B cell (primary cell): ENCODE results near the gene CEP43. TPM values are rescaled to one million over a fixed set of nuclear protein-coding genes. Genes with fewer than 3 reads are reported as not detected.
A peak's percentile ranks its signal among the peaks of the same experiment; 100 is the strongest.

ENCODE experiments used
- ATAC-seq: fragments of 200-7000 bp; cut with Tn5 transposase; one replicate; pipeline ENCODE4 v1.10.0; 2021; ENCODE audit warnings: low read depth, mild to moderate bottlenecking, moderate number of reproducible peaks, moderate library complexity
- CTCF ChIA-PET: fragments of 350-600 bp; sonication (Branson Sonifier 250); formaldehyde crosslinking; loops from one replicate; lab custom pipeline; 2021; ENCODE audit warnings: antibody characterized with exemption, inconsistent platforms; lab: Charles Lee
- POLR2A ChIA-PET: fragments of 350-600 bp; sonication (Branson Sonifier 250); formaldehyde crosslinking; loops from one replicate; lab custom pipeline; 2021; ENCODE audit warnings: antibody characterized with exemption; lab: Charles Lee
- DNase-seq: peaks from one replicate; pipeline ENCODE4 v3.0.0; 2013
- H2AFZ ChIP-seq: 2 replicates; pipeline ENCODE4 v1.6.1; 2012; ENCODE audit warnings: mild to moderate bottlenecking, low read depth, low read length; ENCODE audit not compliant: insufficient read depth, poor library complexity, severe bottlenecking
- H3K27ac ChIP-seq, 2 donors: 1 replicate in 1 of 2; 2 replicates in 1 of 2; pipeline ENCODE4 v1.5.1; 2012 to 2013; ENCODE audit warnings: low read length in 2 of 2, mild to moderate bottlenecking in 2 of 2, moderate library complexity in 1 of 2
- H3K27me3 ChIP-seq, 4 experiments: fragments of 200-600 bp in 1 of 4; sonication (generic) in 1 of 4; replicated peaks in 1 of 4; 1 replicate in 2 of 4; 2 replicates in 2 of 4; pipeline versions ENCODE4 v1.6.1 to v1.7.0; 2013 to 2016; ENCODE audit warnings: low read length in 3 of 4, mild to moderate bottlenecking in 2 of 4, mixed read lengths in 1 of 4, moderate library complexity in 1 of 4; ENCODE audit not compliant: insufficient read depth in 4 of 4, control insufficient read depth in 3 of 4; ENCODE audit errors: control extremely low read depth in 1 of 4
- H3K36me3 ChIP-seq, 2 experiments: replicated peaks in 1 of 2; 1 replicate in 1 of 2; 2 replicates in 1 of 2; pipeline versions ENCODE4 v1.6.1 to v1.7.1; 2013; ENCODE audit warnings: low read length in 1 of 2; ENCODE audit not compliant: insufficient read depth in 2 of 2, control insufficient read depth in 1 of 2; ENCODE audit errors: control extremely low read depth in 1 of 2, extremely low read depth in 1 of 2
- H3K4me1 ChIP-seq, 2 donors: fragments of 200-600 bp in 1 of 2; sonication (generic) in 1 of 2; 1 replicate in 1 of 2; 2 replicates in 1 of 2; pipeline versions ENCODE4 v1.5.1 to v1.6.1; 2013 to 2017; ENCODE audit warnings: low read length in 2 of 2; ENCODE audit not compliant: control insufficient read depth in 2 of 2, insufficient read depth in 2 of 2
- H3K4me2 ChIP-seq: replicated peaks from 2 replicates; pipeline ENCODE3; 2012; ENCODE audit warnings: mild to moderate bottlenecking, low read depth, low read length; ENCODE audit not compliant: poor library complexity, severe bottlenecking
- H3K4me3 ChIP-seq, 5 experiments: fragments of 200-600 bp in 1 of 5; sonication (generic) in 1 of 5; 1 replicate in 3 of 5; 2 replicates in 2 of 5; pipeline versions ENCODE4 v1.5.1 to v1.7.0; 2011 to 2016; ENCODE audit warnings: low read length in 4 of 5, mild to moderate bottlenecking in 4 of 5, low read depth in 2 of 5, control low read depth in 1 of 5, moderate library complexity in 1 of 5; ENCODE audit not compliant: insufficient read depth in 1 of 5; ENCODE audit errors: control extremely low read depth in 1 of 5, extremely low read depth in 1 of 5
- H3K79me2 ChIP-seq: fragments of 200-600 bp; sonication (generic); one replicate; pipeline ENCODE4 v1.6.0; 2016; ENCODE audit warnings: low read length; ENCODE audit not compliant: control insufficient read depth, insufficient read depth
- H3K9ac ChIP-seq: fragments of 200-600 bp; sonication (generic); 2 replicates; pipeline ENCODE4 v1.6.1; 2017; ENCODE audit warnings: mild to moderate bottlenecking, low read length, moderate library complexity
- H3K9me3 ChIP-seq, 3 donors: one replicate each; pipeline versions ENCODE4 v1.6.1 to v1.7.1; 2013; ENCODE audit warnings: low read length in 2 of 3; ENCODE audit not compliant: control insufficient read depth in 2 of 3, insufficient read depth in 1 of 3; ENCODE audit errors: control extremely low read depth in 1 of 3
- H4K20me1 ChIP-seq: 2 replicates; pipeline ENCODE4 v1.6.0; 2012; ENCODE audit warnings: mild to moderate bottlenecking, low read length; ENCODE audit not compliant: insufficient read depth, control insufficient read depth, poor library complexity, severe bottlenecking
- H3K27ac Mint-ChIP-seq: one replicate; pipeline ENCODE4 v1.8.0; 2021; ENCODE audit warnings: mixed read lengths
- H3K27me3 Mint-ChIP-seq: one replicate; pipeline ENCODE4 v1.8.0; 2021; ENCODE audit warnings: mixed read lengths
- H3K4me1 Mint-ChIP-seq: one replicate; pipeline ENCODE4 v1.8.0; 2021; ENCODE audit warnings: mixed read lengths
- H3K4me3 Mint-ChIP-seq: one replicate; pipeline ENCODE4 v1.8.0; 2021; ENCODE audit warnings: mixed read lengths
- H3K9me3 Mint-ChIP-seq: one replicate; pipeline ENCODE4 v1.8.0; 2022; ENCODE audit warnings: mixed read lengths; ENCODE audit not compliant: insufficient read depth
- EZH2 ChIP-seq: IDR thresholded peaks from 2 replicates; pipeline ENCODE4 v1.6.1; 2012; ENCODE audit warnings: borderline replicate concordance, low read depth, mild to moderate bottlenecking, moderate library complexity, low read length; ENCODE audit not compliant: insufficient read depth, poor library complexity, severe bottlenecking
- WGBS: methylation state at CpG from one replicate; pipeline ENCODE4 v1.1.5; 2013; ENCODE audit warnings: missing lambda C conversion rate; ENCODE audit not compliant: insufficient coverage; 5-methylcytosine and 5-hydroxymethylcytosine counted together
- intact Hi-C: fragments of 100-400 bp; cut with micrococcal nuclease; formaldehyde crosslinking; loops from one replicate; pipeline ENCODE4 v1.10.0; 2022
- polyA plus RNA-seq: library from polyadenylated mRNA; depleted of rRNA; stranded (reverse); fragments of >200 nt; gene quantifications from 2 replicates; pipeline ENCODE4 v1.2.3, GENCODE V29; 2012
- total RNA-seq, 2 donors: library from RNA; stranded (reverse); fragments of 120-200 nt in 1 of 2; gene quantifications; 1 replicate in 1 of 2; 2 replicates in 1 of 2; pipeline versions ENCODE4 v1.2.3 to v1.2.4, GENCODE V29; 2013 to 2022
- TF ChIP-seq, protein P1 (sequence below): fragments of 200-600 bp; IDR thresholded peaks from one replicate; pipeline ENCODE4 v1.8.0; 2022; ENCODE audit warnings: antibody characterized with exemption, mild to moderate bottlenecking

CEP43 gene
- total and polyA plus RNA-seq, 2 donors (not counting 1 experiment from before 2014, with no cell fraction given), result 10.1 to 39.7 TPM

DNA sequence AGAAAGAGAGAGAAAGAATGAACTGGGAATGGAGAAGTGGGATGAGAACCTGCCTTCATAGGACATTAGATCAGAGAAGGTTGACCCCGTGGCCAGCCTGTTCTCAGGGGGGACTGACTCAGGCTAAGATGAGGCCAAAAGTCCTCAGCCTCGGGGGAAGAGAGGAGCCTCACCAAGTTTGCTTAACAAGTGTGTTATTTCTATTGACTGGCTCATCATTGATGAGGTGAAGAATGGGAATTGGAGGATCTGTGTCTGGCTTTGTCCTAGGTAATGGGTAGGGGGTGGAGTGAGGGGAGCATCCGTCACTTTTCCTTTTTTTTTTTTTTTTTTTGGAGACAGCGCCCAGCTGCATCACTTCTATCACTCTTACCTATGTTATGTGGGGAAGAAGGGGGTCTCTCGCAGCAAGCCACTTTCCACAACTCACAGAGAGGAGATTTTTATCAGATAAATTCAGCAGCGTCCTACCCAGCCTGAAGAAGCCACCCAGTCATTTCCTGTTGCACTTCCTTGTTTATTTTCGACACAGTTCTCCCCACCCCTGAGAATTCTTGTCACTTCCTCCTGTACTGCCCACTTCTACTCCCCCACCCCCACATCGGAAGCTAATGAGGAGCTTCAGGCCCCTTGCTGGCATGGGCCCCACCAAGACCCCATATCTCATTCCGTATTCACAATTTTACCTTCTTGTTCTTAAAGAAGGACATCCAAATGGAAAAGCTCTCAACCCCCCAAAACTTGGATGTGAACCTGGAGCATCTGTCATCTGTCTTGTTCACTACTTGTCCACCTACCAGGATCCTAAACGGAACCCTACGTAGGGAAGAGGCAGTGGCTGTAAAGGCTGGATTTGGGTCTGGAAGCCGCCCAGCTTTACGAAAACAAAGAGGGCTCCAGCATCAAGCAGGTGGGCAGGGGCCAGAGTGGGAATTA is 40.0 kb upstream of the CEP43 start:
- peak overlapping the region; percentile 94 to 98 for H3K27ac ChIP-seq
- H3K9ac ChIP-seq, result peak overlapping the region; percentile 47
- peak overlapping the region; percentile 30 to 56 (median 38) for H3K4me3 ChIP-seq
- ChIA-PET CTCF (interaction anchor here (0.7 to 9.7 kb wide), 7 partner anchors 9 to 184 kb away, joined by 3 to 117 read pairs (median 6); no protein-coding TSS in a partner anchor), POLR2A (interaction anchor here (0.6 to 1.6 kb wide), 4 partner anchors 9 to 157 kb away, joined by 3 to 11 read pairs (median 4); no protein-coding TSS in a partner anchor)
- Mint-ChIP-seq H3K4me3 (peak overlapping the region; percentile 93), H3K9me3 (no peaks in the 10 kb centered on the region), H3K27ac (peak overlapping the region; percentile 100), H3K27me3 (no peaks in the 10 kb centered on the region), H3K4me1 (peaks cover 56% of the 10 kb centered on the region)
- no peaks in the 10 kb centered on the region for H3K9me3 ChIP-seq
- H3K4me1 ChIP-seq, result peaks cover 39 to 52% of the 10 kb centered on the region in 2 donors
- H4K20me1 ChIP-seq, result peaks cover 16% of the 10 kb centered on the region
- DNase-seq (peak; percentile 83), ATAC-seq (peak; percentile 29)
- peaks cover 0 to 2% of the 10 kb centered on the region in 2 experiments for H3K36me3 ChIP-seq
- TF ChIP-seq EZH2, result no peak
- TF ChIP-seq, protein P1, sequence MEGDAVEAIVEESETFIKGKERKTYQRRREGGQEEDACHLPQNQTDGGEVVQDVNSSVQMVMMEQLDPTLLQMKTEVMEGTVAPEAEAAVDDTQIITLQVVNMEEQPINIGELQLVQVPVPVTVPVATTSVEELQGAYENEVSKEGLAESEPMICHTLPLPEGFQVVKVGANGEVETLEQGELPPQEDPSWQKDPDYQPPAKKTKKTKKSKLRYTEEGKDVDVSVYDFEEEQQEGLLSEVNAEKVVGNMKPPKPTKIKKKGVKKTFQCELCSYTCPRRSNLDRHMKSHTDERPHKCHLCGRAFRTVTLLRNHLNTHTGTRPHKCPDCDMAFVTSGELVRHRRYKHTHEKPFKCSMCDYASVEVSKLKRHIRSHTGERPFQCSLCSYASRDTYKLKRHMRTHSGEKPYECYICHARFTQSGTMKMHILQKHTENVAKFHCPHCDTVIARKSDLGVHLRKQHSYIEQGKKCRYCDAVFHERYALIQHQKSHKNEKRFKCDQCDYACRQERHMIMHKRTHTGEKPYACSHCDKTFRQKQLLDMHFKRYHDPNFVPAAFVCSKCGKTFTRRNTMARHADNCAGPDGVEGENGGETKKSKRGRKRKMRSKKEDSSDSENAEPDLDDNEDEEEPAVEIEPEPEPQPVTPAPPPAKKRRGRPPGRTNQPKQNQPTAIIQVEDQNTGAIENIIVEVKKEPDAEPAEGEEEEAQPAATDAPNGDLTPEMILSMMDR, result no peak
- H2AFZ ChIP-seq, result peak overlapping the region; percentile 63
- peaks cover 30% of the 10 kb centered on the region for H3K79me2 ChIP-seq
- 19% methylated on average over 6 of the region's 13 CpGs for WGBS
- intact Hi-C loops, result loop anchor here (1.0 to 5.0 kb wide), 3 partner anchors 9 to 617 kb away; partner anchors contain the start of genes CEP43 and SFT2D1
- peak overlapping the region; percentile 74 for H3K4me2 ChIP-seq
- H3K27me3 ChIP-seq, result no peaks in the 10 kb centered on the region
